Neural progenitor cell (in vitro differentiated cells): ENCODE data around the gene SPOCK1.

Experiments
- EZH2 ChIP-seq: fragments of 200-600 bp; sonication (generic); IDR thresholded peaks from 2 replicates; pipeline ENCODE4 v1.6.1; 2017; ENCODE audit warnings: antibody characterized with exemption, mild to moderate bottlenecking, moderate library complexity
- EZH2phosphoT487 ChIP-seq: fragments of 200-600 bp; sonication (generic); IDR thresholded peaks from 2 replicates; pipeline ENCODE4 v1.6.1; 2017; ENCODE audit warnings: antibody characterized with exemption
- TF ChIP-seq, protein P1 (sequence below): fragments of 200-600 bp; sonication (generic); IDR thresholded peaks from 2 replicates; pipeline ENCODE4 v1.5.1; 2017; ENCODE audit warnings: antibody characterized with exemption, mild to moderate bottlenecking

DNA sequence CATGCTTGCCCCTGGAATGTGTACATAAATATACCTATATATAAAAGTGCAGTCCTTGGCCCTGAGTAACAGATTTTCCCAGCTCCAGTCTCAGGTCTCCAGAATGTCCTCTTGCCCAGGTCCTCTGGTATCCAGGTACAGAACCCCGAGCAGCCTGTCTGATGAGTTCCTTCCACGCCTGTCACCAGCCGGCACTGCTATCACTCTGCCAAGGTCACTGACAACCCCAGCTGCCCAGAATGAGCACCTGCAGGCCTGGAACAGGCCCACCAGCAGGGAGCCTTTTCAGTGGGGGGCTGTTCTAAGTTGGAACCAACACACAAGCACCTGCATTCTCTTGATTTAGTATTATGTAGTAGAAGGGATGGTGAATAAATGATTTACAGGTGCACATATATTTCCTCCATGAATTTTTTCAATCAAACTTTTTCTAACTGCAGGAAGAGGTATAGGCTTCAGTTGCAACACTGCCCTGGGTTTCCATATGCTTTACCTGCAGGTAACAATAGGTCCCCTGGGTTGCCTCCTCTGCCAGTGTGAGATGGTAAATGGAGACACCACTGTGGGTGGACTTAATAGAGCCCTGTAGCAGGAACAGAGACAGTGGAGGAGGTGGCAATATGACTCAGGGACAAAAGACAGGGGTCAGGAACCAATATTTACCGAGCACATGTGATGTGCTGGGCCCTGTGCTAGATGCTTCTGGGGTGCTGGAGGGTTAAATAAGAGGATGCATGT, 291.9 kb downstream of the SPOCK1 start:
- TF ChIP-seq, protein P1, sequence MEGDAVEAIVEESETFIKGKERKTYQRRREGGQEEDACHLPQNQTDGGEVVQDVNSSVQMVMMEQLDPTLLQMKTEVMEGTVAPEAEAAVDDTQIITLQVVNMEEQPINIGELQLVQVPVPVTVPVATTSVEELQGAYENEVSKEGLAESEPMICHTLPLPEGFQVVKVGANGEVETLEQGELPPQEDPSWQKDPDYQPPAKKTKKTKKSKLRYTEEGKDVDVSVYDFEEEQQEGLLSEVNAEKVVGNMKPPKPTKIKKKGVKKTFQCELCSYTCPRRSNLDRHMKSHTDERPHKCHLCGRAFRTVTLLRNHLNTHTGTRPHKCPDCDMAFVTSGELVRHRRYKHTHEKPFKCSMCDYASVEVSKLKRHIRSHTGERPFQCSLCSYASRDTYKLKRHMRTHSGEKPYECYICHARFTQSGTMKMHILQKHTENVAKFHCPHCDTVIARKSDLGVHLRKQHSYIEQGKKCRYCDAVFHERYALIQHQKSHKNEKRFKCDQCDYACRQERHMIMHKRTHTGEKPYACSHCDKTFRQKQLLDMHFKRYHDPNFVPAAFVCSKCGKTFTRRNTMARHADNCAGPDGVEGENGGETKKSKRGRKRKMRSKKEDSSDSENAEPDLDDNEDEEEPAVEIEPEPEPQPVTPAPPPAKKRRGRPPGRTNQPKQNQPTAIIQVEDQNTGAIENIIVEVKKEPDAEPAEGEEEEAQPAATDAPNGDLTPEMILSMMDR, result no peak
- TF ChIP-seq EZH2, result no peak
- TF ChIP-seq EZH2phosphoT487, result no peak
